Astrocyte (in vitro differentiated cells and primary cell): ENCODE data around the gene EOLA2. TPM values are rescaled to one million over a fixed set of nuclear protein-coding genes. Genes with fewer than 3 reads are reported as not detected.

Experiments
- DNase-seq: peaks from one replicate; pipeline ENCODE4 v3.0.0-alpha.2; 2010; ENCODE audit warnings: low read depth
- FAIRE-seq: peaks from 2 replicates; lab custom pipeline; 2011; peaks lifted over from hg19 to GRCh38; lab: Jason Lieb, UNC
- H2AFZ ChIP-seq: 2 replicates; pipeline ENCODE4 v1.6.0; 2012; ENCODE audit warnings: low read depth, low read length, inconsistent platforms
- H3K27ac ChIP-seq: 2 replicates; pipeline ENCODE4 v1.5.1; 2011; ENCODE audit warnings: low read depth, low read length, inconsistent platforms
- H3K27me3 ChIP-seq: 2 replicates; pipeline ENCODE4 v1.6.0; 2011; ENCODE audit warnings: low read length, inconsistent platforms; ENCODE audit not compliant: insufficient read depth
- H3K36me3 ChIP-seq: 2 replicates; pipeline ENCODE4 v1.5.1; 2011; ENCODE audit warnings: low read length, inconsistent platforms; ENCODE audit not compliant: insufficient read depth
- H3K4me1 ChIP-seq: 2 replicates; pipeline ENCODE4 v1.5.1; 2011; ENCODE audit warnings: low read length, inconsistent platforms; ENCODE audit not compliant: insufficient read depth
- H3K4me2 ChIP-seq: 2 replicates; pipeline ENCODE4 v1.6.0; 2012; ENCODE audit warnings: low read length, inconsistent platforms
- H3K4me3 ChIP-seq: 2 replicates; pipeline ENCODE4 v1.5.1; 2011; ENCODE audit warnings: low read depth, mild to moderate bottlenecking, low read length, inconsistent platforms; ENCODE audit not compliant: insufficient read depth
- H3K79me2 ChIP-seq: 2 replicates; pipeline ENCODE4 v1.6.0; 2012; ENCODE audit warnings: mild to moderate bottlenecking, low read length, inconsistent platforms; ENCODE audit not compliant: insufficient read depth
- H3K9ac ChIP-seq: 2 replicates; pipeline ENCODE4 v1.6.0; 2012; ENCODE audit warnings: mild to moderate bottlenecking, low read length, inconsistent platforms
- H3K9me3 ChIP-seq: 2 replicates; pipeline ENCODE4 v1.5.1; 2012; ENCODE audit warnings: low read depth, mild to moderate bottlenecking, low read length, inconsistent platforms; ENCODE audit not compliant: insufficient read depth
- H4K20me1 ChIP-seq: 2 replicates; pipeline ENCODE4 v1.6.0; 2012; ENCODE audit warnings: low read length, inconsistent platforms; ENCODE audit not compliant: insufficient read depth
- H3K27ac Mint-ChIP-seq: one replicate; pipeline ENCODE4 v1.8.0; 2021; ENCODE audit warnings: mild to moderate bottlenecking, mixed read lengths; ENCODE audit not compliant: unreplicated experiment
- H3K27me3 Mint-ChIP-seq: one replicate; pipeline ENCODE4 v1.8.0; 2021; ENCODE audit warnings: low read depth, mixed read lengths; ENCODE audit not compliant: unreplicated experiment
- H3K36me3 Mint-ChIP-seq: one replicate; pipeline ENCODE4 v1.8.0; 2021; ENCODE audit warnings: low read depth, mixed read lengths; ENCODE audit not compliant: unreplicated experiment
- H3K4me1 Mint-ChIP-seq: one replicate; pipeline ENCODE4 v1.8.0; 2021; ENCODE audit warnings: low read depth, mixed read lengths; ENCODE audit not compliant: unreplicated experiment
- H3K4me3 Mint-ChIP-seq: one replicate; pipeline ENCODE4 v1.8.0; 2021; ENCODE audit warnings: mild to moderate bottlenecking, moderate library complexity, mixed read lengths; ENCODE audit not compliant: unreplicated experiment
- H3K9me3 Mint-ChIP-seq: one replicate; pipeline ENCODE4 v1.8.0; 2021; ENCODE audit warnings: mild to moderate bottlenecking, mixed read lengths; ENCODE audit not compliant: unreplicated experiment
- CTCF ChIP-seq: IDR thresholded peaks from 2 replicates; pipeline ENCODE4 v1.5.1; 2011; ENCODE audit warnings: low read depth, mild to moderate bottlenecking, inconsistent platforms, low read length, moderate library complexity; ENCODE audit not compliant: insufficient read depth
- EZH2 ChIP-seq: IDR thresholded peaks from 2 replicates; pipeline ENCODE4 v1.6.1; 2012; ENCODE audit warnings: mild to moderate bottlenecking, low read length, inconsistent platforms; ENCODE audit not compliant: insufficient read depth
- total RNA-seq: library from RNA; stranded (reverse); gene quantifications from 2 replicates; pipeline ENCODE4 v1.2.1, GENCODE V29; 2021

EOLA2 gene
- total RNA-seq, 1 donor from 2014 or later = 42.4 TPM

DNA sequence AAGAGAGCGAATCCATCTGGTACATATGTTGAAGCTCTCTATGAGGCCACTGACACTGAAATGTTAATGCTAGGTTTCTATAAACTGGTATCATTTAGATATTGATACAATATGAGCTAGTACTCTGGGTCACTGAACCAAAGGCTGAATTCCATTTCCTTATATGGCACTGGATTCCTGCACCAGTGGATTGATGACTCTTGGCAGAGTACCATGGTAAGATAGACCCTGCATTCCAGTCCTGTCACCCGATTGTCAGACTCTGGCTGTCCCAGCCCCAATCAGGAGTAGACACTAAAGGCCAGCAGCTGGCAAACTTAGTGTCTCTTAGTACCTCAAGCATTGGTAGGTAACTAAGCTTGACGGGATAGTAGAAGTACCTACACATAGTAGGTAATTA, 44.0 kb upstream of the EOLA2 start:
- Histone ChIP-seq H3K36me3 (no peaks in the 10 kb centered on the region), H3K4me1 (no peaks in the 10 kb centered on the region), H3K4me3 (no peak overlapping the region), H2AFZ (no peak overlapping the region), H3K79me2 (no peaks in the 10 kb centered on the region), H3K27me3 (no peaks in the 10 kb centered on the region), H4K20me1 (no peaks in the 10 kb centered on the region), H3K27ac (no peak overlapping the region), H3K9me3 (no peaks in the 10 kb centered on the region), H3K4me2 (no peak overlapping the region), H3K9ac (no peak overlapping the region)
- H3K4me1 Mint-ChIP-seq = peaks cover 4% of the 10 kb centered on the region
- no peak overlapping the region for H3K4me3 Mint-ChIP-seq
- no peaks in the 10 kb centered on the region for H3K9me3 Mint-ChIP-seq
- no peaks in the 10 kb centered on the region for H3K27me3 Mint-ChIP-seq
- FAIRE-seq (no peak), DNase-seq (peak; percentile 4)
- no peaks in the 10 kb centered on the region for H3K36me3 Mint-ChIP-seq
- no peak overlapping the region for H3K27ac Mint-ChIP-seq
- no peak for TF ChIP-seq EZH2
- no peak for TF ChIP-seq CTCF

GRCh38 chrX:149979126-149979644, 40.9 kb upstream of the EOLA2 start:
- FAIRE-seq (no peak), DNase-seq (no peak)
- H3K27me3 Mint-ChIP-seq = no peaks in the 10 kb centered on the region
- H3K4me1 ChIP-seq = no peaks in the 10 kb centered on the region
- no peak overlapping the region for H3K4me3 ChIP-seq
- H3K27ac ChIP-seq = no peak overlapping the region
- no peak overlapping the region for H3K27ac Mint-ChIP-seq
- H3K4me3 Mint-ChIP-seq = no peak overlapping the region
- no peaks in the 10 kb centered on the region for H3K79me2 ChIP-seq
- H3K4me2 ChIP-seq = no peak overlapping the region
- no peaks in the 10 kb centered on the region for H3K27me3 ChIP-seq
- H3K9me3 ChIP-seq = no peaks in the 10 kb centered on the region
- TF ChIP-seq EZH2 (no peak), CTCF (no peak)
- H3K9ac ChIP-seq = no peak overlapping the region
- no peaks in the 10 kb centered on the region for H3K36me3 ChIP-seq
- no peaks in the 10 kb centered on the region for H3K36me3 Mint-ChIP-seq
- no peaks in the 10 kb centered on the region for H3K9me3 Mint-ChIP-seq
- peaks cover 4% of the 10 kb centered on the region for H3K4me1 Mint-ChIP-seq
- no peak overlapping the region for H2AFZ ChIP-seq
- no peaks in the 10 kb centered on the region for H4K20me1 ChIP-seq
